ENCODE results near the gene NCK1. TPM values are rescaled to one million over a fixed set of nuclear protein-coding genes. Genes with fewer than 3 reads are reported as not detected.
A peak's percentile ranks its signal among the peaks of the same experiment; 100 is the strongest.

Gene NCK1
- total and polyA plus RNA-seq, 3 experiments from 2014 or later, result 30.9 to 62.9 (median 33.3) TPM

DNA sequence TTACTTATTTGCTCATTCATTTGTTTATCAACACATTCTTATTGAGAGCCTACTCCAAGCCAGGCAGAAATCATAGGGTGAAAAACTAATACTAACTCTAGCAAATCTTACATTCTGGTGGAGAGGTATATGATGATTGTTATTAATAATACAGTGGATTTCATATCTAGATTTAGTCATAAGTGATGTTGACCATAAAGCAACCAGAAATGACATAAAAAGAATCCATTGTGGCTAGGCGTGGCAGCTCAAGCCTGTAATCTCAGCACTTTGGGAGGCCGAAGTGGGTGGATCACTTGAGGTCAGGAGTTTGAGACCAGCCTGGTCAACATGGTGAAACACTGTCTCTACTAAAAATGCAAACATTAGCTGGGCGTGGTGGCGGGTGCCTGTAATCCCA, 69.6 kb downstream of the NCK1 start:
- Mint-ChIP-seq H3K27me3 (no peaks in the 10 kb centered on the region), H3K9me3 (no peaks in the 10 kb centered on the region), H3K27ac (peak overlapping the region in 2 of 8 donors; percentile 43 to 87), H3K36me3 (peaks cover 23 to 54% (median 27%) of the 10 kb centered on the region in 3 donors), H3K4me1 (peaks cover 64 to 90% (median 80%) of the 10 kb centered on the region in 3 donors), H3K4me3 (no peak overlapping the region)
- ChIA-PET CTCF (interaction anchor here (0.7 kb wide), 1 partner anchor 446 kb away, joined by 3 read pairs; no protein-coding TSS in a partner anchor), POLR2A (no interaction called here)
- Histone ChIP-seq H3K27ac (ENCODE audit: low read depth, low read length) (no peak overlapping the region), H3K36me3 (ENCODE audit: insufficient read depth, low read length) (no peaks in the 10 kb centered on the region), H3K4me1 (ENCODE audit: insufficient read depth, low read length) (peaks cover 21% of the 10 kb centered on the region), H3K9me3 (ENCODE audit: low read length) (no peaks in the 10 kb centered on the region), H3K4me3 (ENCODE audit: low read length) (no peak overlapping the region), H3K27me3 (ENCODE audit: insufficient read depth, low read length, poor library complexity, severe bottlenecking) (no peaks in the 10 kb centered on the region)
- no peak for DNase-seq

DNA sequence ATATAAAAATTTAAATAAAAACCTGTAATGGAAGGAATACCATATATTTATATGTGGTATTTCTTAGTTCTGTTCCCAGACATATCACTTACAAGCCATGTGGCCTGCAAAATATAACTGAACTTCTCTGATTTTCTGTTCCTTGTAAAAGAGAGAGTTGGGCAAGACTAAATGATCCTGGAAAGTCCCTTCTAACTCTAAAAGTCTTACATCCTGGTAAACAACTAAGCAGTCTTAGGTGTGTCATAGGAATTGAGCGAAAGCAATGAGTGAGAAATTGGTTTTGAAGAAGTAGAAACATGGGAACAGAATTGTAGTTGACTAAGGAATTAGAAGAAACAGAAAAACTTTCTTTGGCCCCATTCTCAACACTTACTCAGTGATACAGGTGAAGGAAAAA, 70.5 kb downstream of the NCK1 start:
- no peak overlapping the region for H3K4me3 ChIP-seq (ENCODE audit: low read length)
- ChIA-PET CTCF (no interaction called here), POLR2A (no interaction called here)
- Mint-ChIP-seq H3K27ac (peak overlapping the region; percentile 1 to 75 (median 58)), H3K27me3 (no peaks in the 10 kb centered on the region), H3K9me3 (peaks cover 0 to 3% (median 0%) of the 10 kb centered on the region in 5 donors), H3K4me1 (peaks cover 67 to 91% (median 83%) of the 10 kb centered on the region in 3 donors), H3K36me3 (peaks cover 26 to 59% (median 32%) of the 10 kb centered on the region in 3 donors), H3K4me3 (peak overlapping the region in 4 of 7 donors; percentile 5 to 24 (median 12))
- no peak for DNase-seq
- H3K36me3 ChIP-seq (ENCODE audit: insufficient read depth, low read length), result no peaks in the 10 kb centered on the region
- no peak overlapping the region for H3K27ac ChIP-seq (ENCODE audit: low read depth, low read length)
- peaks cover 23% of the 10 kb centered on the region for H3K4me1 ChIP-seq (ENCODE audit: insufficient read depth, low read length)
- H3K9me3 ChIP-seq (ENCODE audit: low read length), result no peaks in the 10 kb centered on the region
- no peaks in the 10 kb centered on the region for H3K27me3 ChIP-seq (ENCODE audit: insufficient read depth, low read length, poor library complexity, severe bottlenecking)

DNA sequence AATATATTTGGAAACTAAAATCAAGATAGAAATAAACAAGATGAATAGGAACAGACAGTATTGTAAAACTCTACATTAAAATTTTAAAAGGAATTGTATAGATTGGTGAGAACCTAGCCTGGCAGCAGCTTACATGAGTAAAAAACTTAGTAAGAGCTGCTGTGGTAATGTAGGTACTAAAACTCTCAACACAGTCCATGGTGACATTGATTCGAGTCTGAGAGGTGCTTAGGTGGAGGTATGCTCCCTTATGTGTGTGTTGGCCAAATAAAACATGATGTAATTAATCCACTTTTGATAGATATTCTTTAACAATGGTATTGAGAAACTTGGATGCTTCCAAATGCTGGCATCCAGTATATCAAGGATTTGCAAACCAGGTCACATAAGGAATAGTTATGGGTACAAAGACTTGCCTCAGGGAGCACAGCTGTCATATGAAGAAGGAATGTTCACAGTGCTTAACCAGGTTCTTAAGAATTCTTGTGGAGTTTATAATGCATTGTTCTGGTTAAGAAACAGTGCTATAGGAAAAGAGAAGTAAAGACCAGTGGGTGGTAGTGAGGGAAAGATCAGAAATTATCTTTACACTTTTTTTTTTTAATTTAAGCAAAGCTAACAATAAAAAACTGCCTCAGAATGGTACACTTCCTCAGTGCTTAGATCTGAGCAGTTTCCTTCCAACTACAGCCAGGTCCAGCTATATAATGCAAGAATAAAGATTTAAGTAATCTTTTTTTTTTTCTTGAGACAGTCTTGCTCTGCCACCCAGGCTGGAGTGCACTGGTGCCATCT, 71.2 kb downstream of the NCK1 start:
- H3K27me3 ChIP-seq (ENCODE audit: insufficient read depth, low read length, poor library complexity, severe bottlenecking), result no peaks in the 10 kb centered on the region
- H3K27ac ChIP-seq (ENCODE audit: low read depth, low read length), result no peak overlapping the region
- Mint-ChIP-seq H3K27ac (peak overlapping the region; percentile 15 to 92 (median 62)), H3K36me3 (peaks cover 22 to 56% (median 27%) of the 10 kb centered on the region in 3 donors), H3K9me3 (peaks cover 0 to 4% (median 0%) of the 10 kb centered on the region in 5 donors), H3K4me3 (peak overlapping the region in 4 of 7 donors; percentile 5 to 24 (median 12)), H3K27me3 (no peaks in the 10 kb centered on the region), H3K4me1 (peaks cover 68 to 91% (median 83%) of the 10 kb centered on the region in 3 donors)
- ChIA-PET POLR2A (no interaction called here), CTCF (interaction anchor here (1.5 kb wide), 1 partner anchor 9 kb away, joined by 5 read pairs; no protein-coding TSS in a partner anchor)
- no peaks in the 10 kb centered on the region for H3K9me3 ChIP-seq (ENCODE audit: low read length)
- H3K4me3 ChIP-seq (ENCODE audit: low read length), result no peak overlapping the region
- H3K4me1 ChIP-seq (ENCODE audit: insufficient read depth, low read length), result peaks cover 27% of the 10 kb centered on the region
- no peaks in the 10 kb centered on the region for H3K36me3 ChIP-seq (ENCODE audit: insufficient read depth, low read length)
- no peak for DNase-seq

DNA sequence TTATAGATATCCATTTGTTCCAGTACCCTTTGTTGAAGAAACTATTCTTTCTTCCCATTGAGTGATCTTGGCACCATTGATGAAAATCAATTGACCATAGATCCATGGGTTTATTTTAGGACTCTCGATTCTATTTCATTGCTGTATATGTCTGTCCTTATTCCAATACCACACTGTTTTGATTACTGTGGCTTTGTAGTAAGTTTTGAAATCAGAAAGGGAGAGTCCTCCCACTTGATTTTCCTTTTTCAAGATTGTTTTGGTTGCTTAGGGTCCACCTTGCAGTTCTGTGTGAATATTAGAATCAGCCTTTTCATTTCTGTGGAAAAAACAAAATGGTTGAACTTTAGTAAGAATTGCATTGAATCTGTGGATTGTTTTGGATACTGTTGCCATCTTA, 75.2 kb downstream of the NCK1 start:
- Histone ChIP-seq H3K9me3 (ENCODE audit: low read length) (no peaks in the 10 kb centered on the region), H3K4me1 (ENCODE audit: insufficient read depth, low read length) (peaks cover 25% of the 10 kb centered on the region), H3K36me3 (ENCODE audit: insufficient read depth, low read length) (no peaks in the 10 kb centered on the region), H3K4me3 (ENCODE audit: low read length) (no peak overlapping the region), H3K27me3 (ENCODE audit: insufficient read depth, low read length, poor library complexity, severe bottlenecking) (no peaks in the 10 kb centered on the region), H3K27ac (ENCODE audit: low read depth, low read length) (no peak overlapping the region)
- H3K4me3 Mint-ChIP-seq, result no peak overlapping the region
- H3K4me1 Mint-ChIP-seq, result peaks cover 74 to 96% (median 91%) of the 10 kb centered on the region in 3 donors
- no peak overlapping the region for H3K27ac Mint-ChIP-seq
- peaks cover 0 to 4% (median 0%) of the 10 kb centered on the region in 5 donors for H3K9me3 Mint-ChIP-seq
- POLR2A ChIA-PET, result no interaction called here
- H3K36me3 Mint-ChIP-seq, result peaks cover 12 to 40% (median 18%) of the 10 kb centered on the region in 3 donors
- CTCF ChIA-PET, result no interaction called here
- peaks cover 0 to 3% of the 10 kb centered on the region in 2 donors for H3K27me3 Mint-ChIP-seq
- no peak for DNase-seq

DNA sequence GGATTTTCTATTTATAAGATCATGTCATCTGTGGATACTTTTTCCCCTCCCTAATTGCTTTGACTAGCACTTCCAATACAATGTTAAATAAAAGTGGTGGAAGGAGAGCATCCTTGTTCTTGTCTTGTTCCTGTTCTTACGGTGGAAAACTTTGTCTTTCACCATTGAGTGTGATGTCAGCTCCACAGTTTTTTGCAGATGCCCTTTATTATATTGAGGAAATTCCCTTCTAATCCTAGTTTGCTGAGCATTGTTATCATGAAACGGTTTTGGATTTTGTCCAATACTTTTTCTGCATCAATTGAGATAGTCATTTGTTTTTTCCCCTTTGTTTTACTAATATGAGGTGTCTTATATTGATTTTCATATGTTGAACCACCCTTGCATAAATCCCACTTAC, 75.8 kb downstream of the NCK1 start:
- Histone ChIP-seq H3K27me3 (ENCODE audit: insufficient read depth, low read length, poor library complexity, severe bottlenecking) (no peaks in the 10 kb centered on the region), H3K36me3 (ENCODE audit: insufficient read depth, low read length) (no peaks in the 10 kb centered on the region), H3K4me1 (ENCODE audit: insufficient read depth, low read length) (peaks cover 19% of the 10 kb centered on the region), H3K27ac (ENCODE audit: low read depth, low read length) (no peak overlapping the region), H3K4me3 (ENCODE audit: low read length) (no peak overlapping the region), H3K9me3 (ENCODE audit: low read length) (no peaks in the 10 kb centered on the region)
- no peak for DNase-seq
- H3K36me3 Mint-ChIP-seq, result peaks cover 12 to 38% (median 18%) of the 10 kb centered on the region in 3 donors
- peak overlapping the region in 2 of 8 donors; percentile 41 to 80 for H3K27ac Mint-ChIP-seq
- peaks cover 75 to 96% (median 91%) of the 10 kb centered on the region in 3 donors for H3K4me1 Mint-ChIP-seq
- peaks cover 0 to 4% (median 0%) of the 10 kb centered on the region in 5 donors for H3K9me3 Mint-ChIP-seq
- CTCF ChIA-PET, result no interaction called here
- H3K4me3 Mint-ChIP-seq, result no peak overlapping the region
- POLR2A ChIA-PET, result no interaction called here
- peaks cover 0 to 3% of the 10 kb centered on the region in 2 donors for H3K27me3 Mint-ChIP-seq

DNA sequence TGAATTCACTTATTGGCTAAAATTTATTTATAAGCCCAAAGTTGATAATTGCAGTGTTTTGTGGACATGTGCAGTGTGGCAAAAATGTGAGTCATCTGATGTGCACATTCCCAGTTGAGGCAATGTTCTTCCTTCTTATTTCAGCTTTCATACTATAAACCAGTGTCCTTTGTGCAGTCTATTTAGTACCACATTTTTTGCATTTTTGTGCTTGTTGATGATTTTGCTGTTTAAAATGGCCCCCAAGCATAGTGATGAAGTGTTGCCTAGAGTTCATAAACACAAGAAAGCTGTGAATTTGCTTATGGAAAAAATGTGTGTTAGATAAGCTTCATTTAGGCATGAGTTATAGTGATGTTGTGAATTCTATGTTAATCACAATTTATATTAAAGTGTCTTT, 76.3 kb downstream of the NCK1 start:
- peaks cover 0 to 3% of the 10 kb centered on the region in 2 donors for H3K27me3 Mint-ChIP-seq
- H3K4me3 ChIP-seq (ENCODE audit: low read length), result no peak overlapping the region
- H3K9me3 ChIP-seq (ENCODE audit: low read length), result no peaks in the 10 kb centered on the region
- POLR2A ChIA-PET, result no interaction called here
- peaks cover 22% of the 10 kb centered on the region for H3K4me1 ChIP-seq (ENCODE audit: insufficient read depth, low read length)
- peaks cover 0 to 4% (median 0%) of the 10 kb centered on the region in 5 donors for H3K9me3 Mint-ChIP-seq
- H3K4me3 Mint-ChIP-seq, result peak overlapping the region in 2 of 7 donors; percentile 2 to 9
- H3K27me3 ChIP-seq (ENCODE audit: insufficient read depth, low read length, poor library complexity, severe bottlenecking), result no peaks in the 10 kb centered on the region
- no peak overlapping the region for H3K27ac ChIP-seq (ENCODE audit: low read depth, low read length)
- peak overlapping the region in 5 of 8 donors; percentile 15 to 68 (median 30) for H3K27ac Mint-ChIP-seq
- peaks cover 75 to 96% (median 91%) of the 10 kb centered on the region in 3 donors for H3K4me1 Mint-ChIP-seq
- CTCF ChIA-PET, result interaction anchor here (1.1 to 1.3 kb wide), 2 partner anchors 77 to 186 kb away, joined by 4 to 7 read pairs; partner anchors contain the start of genes NCK1 and STAG1
- DNase-seq, result no peak
- peaks cover under 1% of the 10 kb centered on the region for H3K36me3 ChIP-seq (ENCODE audit: insufficient read depth, low read length)
- peaks cover 12 to 36% (median 17%) of the 10 kb centered on the region in 3 donors for H3K36me3 Mint-ChIP-seq

DNA sequence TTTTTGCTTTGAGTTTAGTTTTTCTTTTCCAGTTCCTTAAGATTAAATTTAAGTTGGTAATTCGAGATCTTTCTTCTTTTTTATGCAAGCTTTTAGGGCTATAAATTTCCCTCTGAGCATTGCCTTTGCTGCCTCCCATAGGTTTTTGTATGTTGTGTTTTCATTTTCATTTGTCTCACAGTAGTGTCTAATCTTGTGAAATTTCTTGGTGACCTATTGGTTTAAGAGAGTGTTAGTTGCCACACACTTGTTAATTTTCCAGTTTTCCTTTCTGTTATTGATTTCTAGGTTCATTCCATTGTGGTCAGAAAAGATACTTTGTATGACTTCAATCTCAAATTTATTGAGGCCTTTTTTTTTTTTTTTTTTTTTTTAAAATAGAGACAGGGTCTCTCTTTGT, 77.5 kb downstream of the NCK1 start:
- Mint-ChIP-seq H3K4me3 (peak overlapping the region in 6 of 7 donors; percentile 40 to 70 (median 47)), H3K27me3 (peaks cover 0 to 3% of the 10 kb centered on the region in 2 donors), H3K36me3 (peaks cover 10 to 31% (median 16%) of the 10 kb centered on the region in 3 donors), H3K4me1 (peaks cover 76 to 93% (median 92%) of the 10 kb centered on the region in 3 donors), H3K9me3 (peaks cover 0 to 4% (median 0%) of the 10 kb centered on the region in 5 donors), H3K27ac (peak overlapping the region in 6 of 8 donors; percentile 41 to 87 (median 76))
- POLR2A ChIA-PET, result no interaction called here
- CTCF ChIA-PET, result interaction anchor here (1.1 to 1.3 kb wide), 2 partner anchors 78 to 187 kb away, joined by 4 to 7 read pairs; partner anchors contain the start of genes NCK1 and STAG1
- no peaks in the 10 kb centered on the region for H3K27me3 ChIP-seq (ENCODE audit: insufficient read depth, low read length, poor library complexity, severe bottlenecking)
- H3K4me3 ChIP-seq (ENCODE audit: low read length), result no peak overlapping the region
- no peak overlapping the region for H3K27ac ChIP-seq (ENCODE audit: low read depth, low read length)
- H3K9me3 ChIP-seq (ENCODE audit: low read length), result no peaks in the 10 kb centered on the region
- peaks cover 23% of the 10 kb centered on the region for H3K4me1 ChIP-seq (ENCODE audit: insufficient read depth, low read length)
- peaks cover 3% of the 10 kb centered on the region for H3K36me3 ChIP-seq (ENCODE audit: insufficient read depth, low read length)
- no peak for DNase-seq

DNA sequence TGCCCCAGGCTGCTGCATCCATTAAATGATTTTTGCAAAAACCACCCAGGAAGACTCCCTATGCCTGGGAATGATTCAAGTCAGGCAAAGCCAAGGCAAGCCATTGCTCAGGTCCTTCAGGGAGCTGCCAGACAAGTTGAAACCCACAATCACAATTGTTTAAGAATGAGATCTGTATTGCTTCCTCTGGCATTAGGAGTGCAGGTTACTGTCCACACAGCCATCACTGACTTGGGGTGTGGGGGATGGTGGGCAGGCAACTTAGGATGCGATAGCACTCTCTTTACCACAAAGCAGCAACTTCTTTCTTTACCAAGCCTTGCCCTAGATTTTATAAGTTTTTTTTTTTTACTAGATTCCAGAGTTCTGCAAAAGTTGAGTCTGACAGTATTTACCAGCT, 80.8 kb downstream of the NCK1 start:
- H3K36me3 Mint-ChIP-seq, result peaks cover 5 to 27% (median 15%) of the 10 kb centered on the region in 3 donors
- H3K4me1 Mint-ChIP-seq, result peaks cover 69 to 87% (median 87%) of the 10 kb centered on the region in 3 donors
- H3K4me3 ChIP-seq (ENCODE audit: low read length), result no peak overlapping the region
- no peaks in the 10 kb centered on the region for H3K9me3 Mint-ChIP-seq
- no peak overlapping the region for H3K27ac ChIP-seq (ENCODE audit: low read depth, low read length)
- H3K27me3 ChIP-seq (ENCODE audit: insufficient read depth, low read length, poor library complexity, severe bottlenecking), result no peaks in the 10 kb centered on the region
- CTCF ChIA-PET, result no interaction called here
- no peak for DNase-seq
- H3K27me3 Mint-ChIP-seq, result peaks cover 0 to 3% of the 10 kb centered on the region in 2 donors
- H3K4me3 Mint-ChIP-seq, result peak overlapping the region in 4 of 7 donors; percentile 3 to 29 (median 6)
- H3K9me3 ChIP-seq (ENCODE audit: low read length), result no peaks in the 10 kb centered on the region
- peak overlapping the region in 3 of 8 donors; percentile 9 to 55 (median 32) for H3K27ac Mint-ChIP-seq
- POLR2A ChIA-PET, result no interaction called here
- peaks cover 22% of the 10 kb centered on the region for H3K4me1 ChIP-seq (ENCODE audit: insufficient read depth, low read length)
- H3K36me3 ChIP-seq (ENCODE audit: insufficient read depth, low read length), result peaks cover 12% of the 10 kb centered on the region
